ENCODE data around the gene ZNF827.

DNA sequence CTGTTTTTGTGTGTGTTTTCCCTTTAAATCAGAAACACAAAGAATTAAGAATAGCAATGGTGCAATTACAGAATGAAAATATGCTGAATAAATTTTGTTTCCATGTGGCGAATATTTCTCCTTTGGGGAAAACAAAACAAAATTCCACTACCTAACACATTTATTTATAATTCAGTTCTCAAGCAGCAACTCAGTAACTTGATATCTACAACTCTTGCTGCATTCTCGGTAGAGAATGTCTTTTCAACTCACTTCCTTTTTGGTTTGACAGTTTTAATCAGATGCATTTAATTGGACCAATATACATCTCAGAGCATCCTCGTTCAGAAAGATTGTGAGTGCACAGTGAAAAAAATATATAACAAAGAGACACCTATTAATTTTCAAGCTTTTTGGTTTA lies 30.8 kb downstream of the ZNF827 start:
- TF ChIP-seq, protein P1, sequence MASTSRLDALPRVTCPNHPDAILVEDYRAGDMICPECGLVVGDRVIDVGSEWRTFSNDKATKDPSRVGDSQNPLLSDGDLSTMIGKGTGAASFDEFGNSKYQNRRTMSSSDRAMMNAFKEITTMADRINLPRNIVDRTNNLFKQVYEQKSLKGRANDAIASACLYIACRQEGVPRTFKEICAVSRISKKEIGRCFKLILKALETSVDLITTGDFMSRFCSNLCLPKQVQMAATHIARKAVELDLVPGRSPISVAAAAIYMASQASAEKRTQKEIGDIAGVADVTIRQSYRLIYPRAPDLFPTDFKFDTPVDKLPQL (IDR thresholded peaks at IDR 0.05; ENCODE audit: extremely low read depth, insufficient read length) = no peak
- TF ChIP-seq ZNF79 (CRISPR knock-in tag; IDR thresholded peaks at IDR 0.05; ENCODE audit: low read depth) = no peak
- no peak for TF ChIP-seq CBFA2T3 (IDR thresholded peaks at IDR 0.05)
- TF ChIP-seq, protein P2, sequence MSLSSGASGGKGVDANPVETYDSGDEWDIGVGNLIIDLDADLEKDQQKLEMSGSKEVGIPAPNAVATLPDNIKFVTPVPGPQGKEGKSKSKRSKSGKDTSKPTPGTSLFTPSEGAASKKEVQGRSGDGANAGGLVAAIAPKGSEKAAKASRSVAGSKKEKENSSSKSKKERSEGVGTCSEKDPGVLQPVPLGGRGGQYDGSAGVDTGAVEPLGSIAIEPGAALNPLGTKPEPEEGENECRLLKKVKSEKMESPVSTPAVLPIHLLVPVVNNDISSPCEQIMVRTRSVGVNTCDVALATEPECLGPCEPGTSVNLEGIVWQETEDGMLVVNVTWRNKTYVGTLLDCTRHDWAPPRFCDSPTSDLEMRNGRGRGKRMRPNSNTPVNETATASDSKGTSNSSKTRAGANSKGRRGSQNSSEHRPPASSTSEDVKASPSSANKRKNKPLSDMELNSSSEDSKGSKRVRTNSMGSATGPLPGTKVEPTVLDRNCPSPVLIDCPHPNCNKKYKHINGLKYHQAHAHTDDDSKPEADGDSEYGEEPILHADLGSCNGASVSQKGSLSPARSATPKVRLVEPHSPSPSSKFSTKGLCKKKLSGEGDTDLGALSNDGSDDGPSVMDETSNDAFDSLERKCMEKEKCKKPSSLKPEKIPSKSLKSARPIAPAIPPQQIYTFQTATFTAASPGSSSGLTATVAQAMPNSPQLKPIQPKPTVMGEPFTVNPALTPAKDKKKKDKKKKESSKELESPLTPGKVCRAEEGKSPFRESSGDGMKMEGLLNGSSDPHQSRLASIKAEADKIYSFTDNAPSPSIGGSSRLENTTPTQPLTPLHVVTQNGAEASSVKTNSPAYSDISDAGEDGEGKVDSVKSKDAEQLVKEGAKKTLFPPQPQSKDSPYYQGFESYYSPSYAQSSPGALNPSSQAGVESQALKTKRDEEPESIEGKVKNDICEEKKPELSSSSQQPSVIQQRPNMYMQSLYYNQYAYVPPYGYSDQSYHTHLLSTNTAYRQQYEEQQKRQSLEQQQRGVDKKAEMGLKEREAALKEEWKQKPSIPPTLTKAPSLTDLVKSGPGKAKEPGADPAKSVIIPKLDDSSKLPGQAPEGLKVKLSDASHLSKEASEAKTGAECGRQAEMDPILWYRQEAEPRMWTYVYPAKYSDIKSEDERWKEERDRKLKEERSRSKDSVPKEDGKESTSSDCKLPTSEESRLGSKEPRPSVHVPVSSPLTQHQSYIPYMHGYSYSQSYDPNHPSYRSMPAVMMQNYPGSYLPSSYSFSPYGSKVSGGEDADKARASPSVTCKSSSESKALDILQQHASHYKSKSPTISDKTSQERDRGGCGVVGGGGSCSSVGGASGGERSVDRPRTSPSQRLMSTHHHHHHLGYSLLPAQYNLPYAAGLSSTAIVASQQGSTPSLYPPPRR (CRISPR knock-in tag; IDR thresholded peaks at IDR 0.05; ENCODE audit: borderline replicate concordance) = no peak
- TF ChIP-seq ZNF408 (CRISPR knock-in tag; IDR thresholded peaks at IDR 0.05; ENCODE audit: low read depth) = no peak
- TF ChIP-seq PTBP1 (IDR thresholded peaks at IDR 0.05; ENCODE audit: low read depth, low read length) = no peak
- no peak for TF ChIP-seq ESRRA (IDR thresholded peaks at IDR 0.05; ENCODE audit: borderline replicate concordance, low read depth)
- TF ChIP-seq, protein P3, sequence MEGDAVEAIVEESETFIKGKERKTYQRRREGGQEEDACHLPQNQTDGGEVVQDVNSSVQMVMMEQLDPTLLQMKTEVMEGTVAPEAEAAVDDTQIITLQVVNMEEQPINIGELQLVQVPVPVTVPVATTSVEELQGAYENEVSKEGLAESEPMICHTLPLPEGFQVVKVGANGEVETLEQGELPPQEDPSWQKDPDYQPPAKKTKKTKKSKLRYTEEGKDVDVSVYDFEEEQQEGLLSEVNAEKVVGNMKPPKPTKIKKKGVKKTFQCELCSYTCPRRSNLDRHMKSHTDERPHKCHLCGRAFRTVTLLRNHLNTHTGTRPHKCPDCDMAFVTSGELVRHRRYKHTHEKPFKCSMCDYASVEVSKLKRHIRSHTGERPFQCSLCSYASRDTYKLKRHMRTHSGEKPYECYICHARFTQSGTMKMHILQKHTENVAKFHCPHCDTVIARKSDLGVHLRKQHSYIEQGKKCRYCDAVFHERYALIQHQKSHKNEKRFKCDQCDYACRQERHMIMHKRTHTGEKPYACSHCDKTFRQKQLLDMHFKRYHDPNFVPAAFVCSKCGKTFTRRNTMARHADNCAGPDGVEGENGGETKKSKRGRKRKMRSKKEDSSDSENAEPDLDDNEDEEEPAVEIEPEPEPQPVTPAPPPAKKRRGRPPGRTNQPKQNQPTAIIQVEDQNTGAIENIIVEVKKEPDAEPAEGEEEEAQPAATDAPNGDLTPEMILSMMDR (IDR thresholded peaks at IDR 0.05 in 2 of 3, conservative IDR thresholded peaks at IDR 0.05 in 1 of 3; ENCODE audit: insufficient read depth in 2 of 3, low read depth in 1 of 3, low read length in 3 of 3) = no peak
- TF ChIP-seq, protein P4, sequence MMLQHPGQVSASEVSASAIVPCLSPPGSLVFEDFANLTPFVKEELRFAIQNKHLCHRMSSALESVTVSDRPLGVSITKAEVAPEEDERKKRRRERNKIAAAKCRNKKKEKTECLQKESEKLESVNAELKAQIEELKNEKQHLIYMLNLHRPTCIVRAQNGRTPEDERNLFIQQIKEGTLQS (IDR thresholded peaks at IDR 0.05) = no peak
- TF ChIP-seq, protein P4 (CRISPR knock-in tag; conservative IDR thresholded peaks at IDR 0.05) = no peak
- TF ChIP-seq, protein P5, sequence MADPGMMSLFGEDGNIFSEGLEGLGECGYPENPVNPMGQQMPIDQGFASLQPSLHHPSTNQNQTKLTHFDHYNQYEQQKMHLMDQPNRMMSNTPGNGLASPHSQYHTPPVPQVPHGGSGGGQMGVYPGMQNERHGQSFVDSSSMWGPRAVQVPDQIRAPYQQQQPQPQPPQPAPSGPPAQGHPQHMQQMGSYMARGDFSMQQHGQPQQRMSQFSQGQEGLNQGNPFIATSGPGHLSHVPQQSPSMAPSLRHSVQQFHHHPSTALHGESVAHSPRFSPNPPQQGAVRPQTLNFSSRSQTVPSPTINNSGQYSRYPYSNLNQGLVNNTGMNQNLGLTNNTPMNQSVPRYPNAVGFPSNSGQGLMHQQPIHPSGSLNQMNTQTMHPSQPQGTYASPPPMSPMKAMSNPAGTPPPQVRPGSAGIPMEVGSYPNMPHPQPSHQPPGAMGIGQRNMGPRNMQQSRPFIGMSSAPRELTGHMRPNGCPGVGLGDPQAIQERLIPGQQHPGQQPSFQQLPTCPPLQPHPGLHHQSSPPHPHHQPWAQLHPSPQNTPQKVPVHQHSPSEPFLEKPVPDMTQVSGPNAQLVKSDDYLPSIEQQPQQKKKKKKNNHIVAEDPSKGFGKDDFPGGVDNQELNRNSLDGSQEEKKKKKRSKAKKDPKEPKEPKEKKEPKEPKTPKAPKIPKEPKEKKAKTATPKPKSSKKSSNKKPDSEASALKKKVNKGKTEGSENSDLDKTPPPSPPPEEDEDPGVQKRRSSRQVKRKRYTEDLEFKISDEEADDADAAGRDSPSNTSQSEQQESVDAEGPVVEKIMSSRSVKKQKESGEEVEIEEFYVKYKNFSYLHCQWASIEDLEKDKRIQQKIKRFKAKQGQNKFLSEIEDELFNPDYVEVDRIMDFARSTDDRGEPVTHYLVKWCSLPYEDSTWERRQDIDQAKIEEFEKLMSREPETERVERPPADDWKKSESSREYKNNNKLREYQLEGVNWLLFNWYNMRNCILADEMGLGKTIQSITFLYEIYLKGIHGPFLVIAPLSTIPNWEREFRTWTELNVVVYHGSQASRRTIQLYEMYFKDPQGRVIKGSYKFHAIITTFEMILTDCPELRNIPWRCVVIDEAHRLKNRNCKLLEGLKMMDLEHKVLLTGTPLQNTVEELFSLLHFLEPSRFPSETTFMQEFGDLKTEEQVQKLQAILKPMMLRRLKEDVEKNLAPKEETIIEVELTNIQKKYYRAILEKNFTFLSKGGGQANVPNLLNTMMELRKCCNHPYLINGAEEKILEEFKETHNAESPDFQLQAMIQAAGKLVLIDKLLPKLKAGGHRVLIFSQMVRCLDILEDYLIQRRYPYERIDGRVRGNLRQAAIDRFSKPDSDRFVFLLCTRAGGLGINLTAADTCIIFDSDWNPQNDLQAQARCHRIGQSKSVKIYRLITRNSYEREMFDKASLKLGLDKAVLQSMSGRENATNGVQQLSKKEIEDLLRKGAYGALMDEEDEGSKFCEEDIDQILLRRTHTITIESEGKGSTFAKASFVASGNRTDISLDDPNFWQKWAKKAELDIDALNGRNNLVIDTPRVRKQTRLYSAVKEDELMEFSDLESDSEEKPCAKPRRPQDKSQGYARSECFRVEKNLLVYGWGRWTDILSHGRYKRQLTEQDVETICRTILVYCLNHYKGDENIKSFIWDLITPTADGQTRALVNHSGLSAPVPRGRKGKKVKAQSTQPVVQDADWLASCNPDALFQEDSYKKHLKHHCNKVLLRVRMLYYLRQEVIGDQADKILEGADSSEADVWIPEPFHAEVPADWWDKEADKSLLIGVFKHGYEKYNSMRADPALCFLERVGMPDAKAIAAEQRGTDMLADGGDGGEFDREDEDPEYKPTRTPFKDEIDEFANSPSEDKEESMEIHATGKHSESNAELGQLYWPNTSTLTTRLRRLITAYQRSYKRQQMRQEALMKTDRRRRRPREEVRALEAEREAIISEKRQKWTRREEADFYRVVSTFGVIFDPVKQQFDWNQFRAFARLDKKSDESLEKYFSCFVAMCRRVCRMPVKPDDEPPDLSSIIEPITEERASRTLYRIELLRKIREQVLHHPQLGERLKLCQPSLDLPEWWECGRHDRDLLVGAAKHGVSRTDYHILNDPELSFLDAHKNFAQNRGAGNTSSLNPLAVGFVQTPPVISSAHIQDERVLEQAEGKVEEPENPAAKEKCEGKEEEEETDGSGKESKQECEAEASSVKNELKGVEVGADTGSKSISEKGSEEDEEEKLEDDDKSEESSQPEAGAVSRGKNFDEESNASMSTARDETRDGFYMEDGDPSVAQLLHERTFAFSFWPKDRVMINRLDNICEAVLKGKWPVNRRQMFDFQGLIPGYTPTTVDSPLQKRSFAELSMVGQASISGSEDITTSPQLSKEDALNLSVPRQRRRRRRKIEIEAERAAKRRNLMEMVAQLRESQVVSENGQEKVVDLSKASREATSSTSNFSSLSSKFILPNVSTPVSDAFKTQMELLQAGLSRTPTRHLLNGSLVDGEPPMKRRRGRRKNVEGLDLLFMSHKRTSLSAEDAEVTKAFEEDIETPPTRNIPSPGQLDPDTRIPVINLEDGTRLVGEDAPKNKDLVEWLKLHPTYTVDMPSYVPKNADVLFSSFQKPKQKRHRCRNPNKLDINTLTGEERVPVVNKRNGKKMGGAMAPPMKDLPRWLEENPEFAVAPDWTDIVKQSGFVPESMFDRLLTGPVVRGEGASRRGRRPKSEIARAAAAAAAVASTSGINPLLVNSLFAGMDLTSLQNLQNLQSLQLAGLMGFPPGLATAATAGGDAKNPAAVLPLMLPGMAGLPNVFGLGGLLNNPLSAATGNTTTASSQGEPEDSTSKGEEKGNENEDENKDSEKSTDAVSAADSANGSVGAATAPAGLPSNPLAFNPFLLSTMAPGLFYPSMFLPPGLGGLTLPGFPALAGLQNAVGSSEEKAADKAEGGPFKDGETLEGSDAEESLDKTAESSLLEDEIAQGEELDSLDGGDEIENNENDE (IDR thresholded peaks at IDR 0.05; ENCODE audit: low read depth, low read length) = no peak

Data from K562 (cell line).